SK-N-SH (cell line): ENCODE data around the gene FMNL2. TPM values are rescaled to one million over a fixed set of nuclear protein-coding genes. Genes with fewer than 3 reads are reported as not detected.
A peak's percentile ranks its signal among the peaks of the same experiment; 100 is the strongest.

Experiments used
- CTCF ChIA-PET: fragments of 300-600, 350-600 bp; formaldehyde crosslinking; extraction: SDS; loops from one replicate; lab custom pipeline; 2021; lab: Yijun Ruan, JAX
- POLR2A ChIA-PET: fragments of 350-600 bp; sonication (Branson Sonifier 250); formaldehyde crosslinking; extraction: SDS; loops from one replicate; lab custom pipeline; 2020; ENCODE audit warnings: antibody characterized with exemption, inconsistent platforms; lab: Yijun Ruan, JAX
- DNase-seq: peaks from one replicate; pipeline ENCODE4 v3.0.0; 2012
- H2AFZ ChIP-seq: fragments of 200-600 bp; sonication (generic); 2 replicates; pipeline ENCODE4 v1.8.1; 2016; ENCODE audit warnings: antibody characterized with exemption, mild to moderate bottlenecking, low read depth
- H3F3A ChIP-seq: fragments of 200-600 bp; sonication (generic); replicated peaks from 2 replicates; pipeline ENCODE3; 2016; ENCODE audit warnings: antibody characterized with exemption, mild to moderate bottlenecking; ENCODE audit not compliant: insufficient read depth
- H3K27ac ChIP-seq, 2 experiments: fragments of 200-500 bp in 1 of 2; fragments of 200-600 bp in 1 of 2; sonication (Bioruptor generic) in 1 of 2; sonication (generic), shearing (Covaris generic) in 1 of 2; 2 replicates each; pipeline versions ENCODE4 v1.5.1 to v1.6.1; 2014 to 2016; ENCODE audit warnings: low read depth in 2 of 2, inconsistent platforms in 1 of 2, low read length in 1 of 2, mild to moderate bottlenecking in 1 of 2, mixed read lengths in 1 of 2
- H3K27me3 ChIP-seq: fragments of 200-600 bp; sonication (generic), shearing (Covaris generic); 2 replicates; pipeline ENCODE4 v1.6.1; 2016; ENCODE audit warnings: mixed run types; ENCODE audit not compliant: insufficient read depth
- H3K36me3 ChIP-seq, 2 experiments: fragments of 200-500 bp in 1 of 2; fragments of 200-600 bp in 1 of 2; sonication (Bioruptor generic) in 1 of 2; sonication (generic) in 1 of 2; replicated peaks in 1 of 2; 2 replicates each; pipeline versions ENCODE3 to v1.5.1; 2014 to 2016; ENCODE audit warnings: low read length in 1 of 2, mild to moderate bottlenecking in 1 of 2; ENCODE audit not compliant: insufficient read depth in 2 of 2, control insufficient read depth in 1 of 2
- H3K4me1 ChIP-seq, 2 experiments: fragments of 200-500 bp in 1 of 2; fragments of 200-600 bp in 1 of 2; sonication (Bioruptor generic) in 1 of 2; sonication (generic), shearing (Covaris generic) in 1 of 2; 2 replicates each; pipeline versions ENCODE4 v1.5.1 to v1.6.1; 2014 to 2016; ENCODE audit warnings: low read depth in 1 of 2, low read length in 1 of 2, mixed run types in 1 of 2; ENCODE audit not compliant: insufficient read depth in 2 of 2, control insufficient read depth in 1 of 2
- H3K4me2 ChIP-seq: fragments of 200-600 bp; sonication (generic), shearing (Covaris generic); 2 replicates; pipeline ENCODE4 v1.6.1; 2017; ENCODE audit warnings: mixed run types
- H3K4me3 ChIP-seq, 2 experiments: fragments of 200-500 bp in 1 of 2; fragments of 200-600 bp in 1 of 2; sonication (Bioruptor generic) in 1 of 2; sonication (generic), shearing (Covaris generic) in 1 of 2; 2 replicates each; pipeline versions ENCODE4 v1.5.1 to v1.8.1; 2014 to 2016; ENCODE audit warnings: low read depth in 2 of 2, inconsistent platforms in 1 of 2, low read length in 1 of 2, mild to moderate bottlenecking in 1 of 2, mixed read lengths in 1 of 2, moderate library complexity in 1 of 2
- H3K79me2 ChIP-seq: fragments of 200-600 bp; sonication (generic); 2 replicates; pipeline ENCODE4 v1.8.1; 2017; ENCODE audit warnings: mild to moderate bottlenecking; ENCODE audit not compliant: insufficient read depth
- H3K9ac ChIP-seq: fragments of 200-600 bp; sonication (generic); 2 replicates; pipeline ENCODE4 v1.6.1; 2017; ENCODE audit warnings: mixed run types
- H3K9me2 ChIP-seq: fragments of 200-600 bp; sonication (generic); 2 replicates; pipeline ENCODE4 v1.6.1; 2017; ENCODE audit warnings: mixed run types
- H3K9me3 ChIP-seq: fragments of 200-600 bp; sonication (generic); 2 replicates; pipeline ENCODE4 v1.6.1; 2017; ENCODE audit warnings: mixed run types, mild to moderate bottlenecking, moderate library complexity
- H4K20me1 ChIP-seq: fragments of 200-600 bp; sonication (generic); 2 replicates; pipeline ENCODE4 v1.6.1; 2017; ENCODE audit warnings: mild to moderate bottlenecking, mixed run types; ENCODE audit not compliant: insufficient read depth
- CHD2 ChIP-seq: fragments of 150-350 bp; IDR thresholded peaks from 2 replicates; pipeline ENCODE4 v1.6.1; 2018; ENCODE audit warnings: low read length; ENCODE audit not compliant: partially characterized antibody
- FOSL2 ChIP-seq: IDR thresholded peaks from 2 replicates; pipeline ENCODE4 v1.4.0; 2012; ENCODE audit warnings: low read depth, mild to moderate bottlenecking, moderate library complexity, borderline replicate concordance
- FOXJ3 ChIP-seq: sonication (generic); formaldehyde crosslinking; IDR thresholded peaks from 2 replicates; pipeline ENCODE4 v1.5.1; 2020; ENCODE audit warnings: mild to moderate bottlenecking, missing genetic modification reagents
- JUND ChIP-seq: IDR thresholded peaks from 2 replicates; pipeline ENCODE4 v1.4.0; 2012
- NFIC ChIP-seq: IDR thresholded peaks from 2 replicates; pipeline ENCODE4 v1.4.0; 2012; ENCODE audit warnings: borderline replicate concordance
- NRF1 ChIP-seq: IDR thresholded peaks from 2 replicates; pipeline ENCODE4 v1.6.1; 2012; ENCODE audit warnings: low read depth, mild to moderate bottlenecking, low read length
- RAD21 ChIP-seq: IDR thresholded peaks from 2 replicates; pipeline ENCODE4 v1.6.1; 2012; ENCODE audit warnings: mild to moderate bottlenecking, low read length
- RCOR1 ChIP-seq: fragments of 150-350 bp; IDR thresholded peaks from 2 replicates; pipeline ENCODE4 v1.6.1; 2017; ENCODE audit warnings: antibody characterized with exemption, low read length
- REST ChIP-seq: IDR thresholded peaks from 2 replicates; pipeline ENCODE4 v1.6.1; 2012; ENCODE audit warnings: mild to moderate bottlenecking, low read depth, low read length, moderate library complexity
- RFX5 ChIP-seq: IDR thresholded peaks from 2 replicates; pipeline ENCODE4 v1.6.1; 2012; ENCODE audit warnings: mild to moderate bottlenecking, improper control_type of control experiment, low read length
- SMC3 ChIP-seq: IDR thresholded peaks from 2 replicates; pipeline ENCODE4 v1.6.1; 2012; ENCODE audit warnings: low read depth, low read length, improper control_type of control experiment
- WGBS: methylation state at CpG from one replicate; pipeline ENCODE4 v1.1.6; 2017; ENCODE audit warnings: low lambda C conversion rate; 5-methylcytosine and 5-hydroxymethylcytosine counted together
- polyA plus RNA-seq, 3 experiments: library from polyadenylated mRNA; depleted of rRNA; stranded (reverse); fragments of >200 nt; gene quantifications; 2 replicates each; pipeline ENCODE4 v1.2.3, GENCODE V29; 2012
- TF ChIP-seq, protein P1 (sequence below): IDR thresholded peaks from 2 replicates; pipeline ENCODE4 v1.4.0; 2012; ENCODE audit warnings: low read depth

FMNL2 gene
- polyA plus RNA-seq, 1 of the 3 experiments (the other 2 are of a cell fraction): 14.5 TPM

DNA sequence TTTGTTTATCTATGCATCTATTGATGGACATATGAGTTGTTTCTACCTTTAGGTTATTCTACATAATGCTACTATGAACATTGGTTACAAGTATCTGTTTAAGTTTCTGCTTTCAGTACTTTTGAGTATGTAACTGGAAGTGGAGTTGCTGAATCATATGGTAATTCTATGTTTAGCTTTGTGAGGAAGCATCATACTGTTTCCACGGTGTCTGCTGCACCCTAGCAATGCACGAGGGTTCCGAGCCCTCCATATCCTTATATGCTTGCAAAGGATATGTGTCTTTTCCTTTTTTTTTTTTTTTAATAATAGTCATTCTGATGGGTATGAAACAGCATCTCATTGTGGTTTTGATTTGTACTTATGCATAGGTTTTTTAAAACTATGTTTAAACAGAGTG, 83.7 kb downstream of the FMNL2 start:
- no peak for TF ChIP-seq RAD21
- TF ChIP-seq, protein P1, sequence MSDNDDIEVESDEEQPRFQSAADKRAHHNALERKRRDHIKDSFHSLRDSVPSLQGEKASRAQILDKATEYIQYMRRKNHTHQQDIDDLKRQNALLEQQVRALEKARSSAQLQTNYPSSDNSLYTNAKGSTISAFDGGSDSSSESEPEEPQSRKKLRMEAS: no peak
- no peak for TF ChIP-seq RFX5
- TF ChIP-seq, all 33 proteins: peak for 0
- Histone ChIP-seq H4K20me1 (peaks cover 7% of the 10 kb centered on the region; the same call in 1 of the 2 replicates), H3K9me3 (no peaks in the 10 kb centered on the region), H3K27me3 (no peaks in the 10 kb centered on the region), H3K27ac (no peak overlapping the region), H3K79me2 (peaks cover 36% of the 10 kb centered on the region; the same call in 1 of the 2 replicates), H3F3A (peaks cover 9% of the 10 kb centered on the region), H3K4me1 (peaks cover 25 to 58% of the 10 kb centered on the region in 2 experiments), H3K9ac (no peak overlapping the region), H3K4me3 (no peak overlapping the region), H3K9me2 (no peaks in the 10 kb centered on the region), H2AFZ (no peak overlapping the region), H3K36me3 (no peaks in the 10 kb centered on the region), H3K4me2 (0 out of 2 replicates have a peak overlapping the region, but pooled peaks have one; percentile 4)
- ChIA-PET POLR2A (no interaction called here), CTCF (interaction anchor here (1.0 kb wide), 1 partner anchor 44 kb away, joined by 3 read pairs; no protein-coding TSS in a partner anchor)
- WGBS: 79% methylated on average over 3 of the region's 3 CpGs
- DNase-seq: no peak

- Histone ChIP-seq H3K27ac (no peak overlapping the region), H3K9ac (no peak overlapping the region), H3K9me3 (no peaks in the 10 kb centered on the region), H3K9me2 (no peaks in the 10 kb centered on the region), H4K20me1 (peaks cover 7% of the 10 kb centered on the region; the same call in 1 of the 2 replicates), H3K4me3 (no peak overlapping the region), H3K4me2 (no peak overlapping the region), H3K27me3 (no peaks in the 10 kb centered on the region), H3K79me2 (peaks cover 40% of the 10 kb centered on the region; the same call in 1 of the 2 replicates), H3K4me1 (peaks cover 25 to 54% of the 10 kb centered on the region in 2 experiments), H2AFZ (no peak overlapping the region), H3F3A (peaks cover 9% of the 10 kb centered on the region), H3K36me3 (no peaks in the 10 kb centered on the region)
- DNase-seq: no peak
- CTCF ChIA-PET: interaction anchor here (1.0 kb wide), 1 partner anchor 9 kb away, joined by 5 read pairs; no protein-coding TSS in a partner anchor
- WGBS: 76% methylated on average over 2 of the region's 2 CpGs
- no peak for TF ChIP-seq SMC3
- no peak for TF ChIP-seq RCOR1
- no peak for TF ChIP-seq JUND
- POLR2A ChIA-PET: no interaction called here
Measured at GRCh38 chr2:152419944-152420343, 85.0 kb downstream of the FMNL2 start.

DNA sequence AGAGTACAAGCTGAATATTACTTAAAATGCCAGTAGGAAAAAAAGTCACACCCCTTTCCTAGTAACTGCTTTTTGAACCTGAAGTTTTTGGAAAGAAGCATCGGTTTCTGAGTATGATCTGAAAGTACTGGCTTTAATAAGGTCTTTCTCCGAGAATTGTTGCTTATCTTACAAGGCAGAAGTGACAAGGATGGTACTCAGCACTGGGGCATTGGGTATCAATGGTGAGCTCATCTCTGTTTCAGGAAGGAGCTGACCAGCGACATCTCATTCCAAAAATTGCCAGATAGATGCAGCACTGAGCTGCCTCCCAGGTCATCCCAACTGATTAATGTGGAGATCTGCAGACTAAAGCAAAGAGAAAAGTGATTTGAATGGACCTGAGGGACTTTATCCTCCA, 85.4 kb downstream of the FMNL2 start:
- Histone ChIP-seq H3K4me2 (peak overlapping the region; percentile 16; the same call in 1 of the 2 replicates), H3F3A (peaks cover 9% of the 10 kb centered on the region), H3K27me3 (no peaks in the 10 kb centered on the region), H3K9me3 (no peaks in the 10 kb centered on the region), H2AFZ (no peak overlapping the region), H3K4me3 (no peak overlapping the region), H3K9ac (no peak overlapping the region), H3K79me2 (peaks cover 40% of the 10 kb centered on the region; the same call in 1 of the 2 replicates), H4K20me1 (peaks cover 7% of the 10 kb centered on the region; the same call in 1 of the 2 replicates), H3K27ac (peak overlapping the region; percentile 85 to 89; a peak in 2 of 4 replicates), H3K4me1 (peaks cover 25 to 50% of the 10 kb centered on the region in 2 experiments), H3K36me3 (no peaks in the 10 kb centered on the region), H3K9me2 (no peaks in the 10 kb centered on the region)
- ChIA-PET CTCF (interaction anchor here (1.0 kb wide), 1 partner anchor 9 kb away, joined by 5 read pairs; no protein-coding TSS in a partner anchor), POLR2A (no interaction called here)
- DNase-seq: no peak
- WGBS: 63% methylated on average over 3 of the region's 3 CpGs
- no peak for TF ChIP-seq NRF1
- no peak for TF ChIP-seq FOXJ3 (CRISPR knock-in tag)
- TF ChIP-seq FOSL2: no peak
- TF ChIP-seq REST: peak; percentile 84; the same call in 1 of the 2 replicates
- TF ChIP-seq NFIC: no peak
- no peak for TF ChIP-seq CHD2
